Progenitor cell of endocrine pancreas (in vitro differentiated cells): ENCODE results near the gene TRIM54. TPM values are rescaled to one million over a fixed set of nuclear protein-coding genes. Genes with fewer than 3 reads are reported as not detected.

Experiments
- DNase-seq: peaks from one replicate; pipeline ENCODE4 v3.0.0; 2021; ENCODE audit warnings: low spot score; ENCODE audit not compliant: unreplicated experiment
- H3K27ac Mint-ChIP-seq: 2 replicates; pipeline ENCODE4 v1.8.0; 2021; ENCODE audit warnings: mild to moderate bottlenecking, moderate library complexity, mixed read lengths
- H3K27me3 Mint-ChIP-seq: 2 replicates; pipeline ENCODE4 v1.8.0; 2021; ENCODE audit warnings: mixed read lengths
- H3K36me3 Mint-ChIP-seq: 2 replicates; pipeline ENCODE4 v1.8.0; 2022; ENCODE audit warnings: mixed read lengths; ENCODE audit not compliant: insufficient read depth
- H3K4me1 Mint-ChIP-seq: 2 replicates; pipeline ENCODE4 v1.8.0; 2021; ENCODE audit warnings: low read depth, mixed read lengths
- H3K4me3 Mint-ChIP-seq: 2 replicates; pipeline ENCODE4 v1.8.0; 2021; ENCODE audit warnings: low read depth, mild to moderate bottlenecking, moderate library complexity, mixed read lengths
- H3K9me3 Mint-ChIP-seq: 2 replicates; pipeline ENCODE4 v1.8.0; 2021; ENCODE audit warnings: low read depth, mixed read lengths
- CTCF ChIP-seq: fragments of 200-600 bp; sonication (generic); IDR thresholded peaks from one replicate; pipeline ENCODE4 v1.5.0; 2021; ENCODE audit warnings: antibody characterized with exemption, mild to moderate bottlenecking; ENCODE audit not compliant: unreplicated experiment
- total RNA-seq: library from RNA; stranded (reverse); gene quantifications from 2 replicates; pipeline ENCODE4 v1.2.1, GENCODE V29; 2021

The TRIM54 gene
- total RNA-seq, 1 donor from 2014 or later = not detected

DNA sequence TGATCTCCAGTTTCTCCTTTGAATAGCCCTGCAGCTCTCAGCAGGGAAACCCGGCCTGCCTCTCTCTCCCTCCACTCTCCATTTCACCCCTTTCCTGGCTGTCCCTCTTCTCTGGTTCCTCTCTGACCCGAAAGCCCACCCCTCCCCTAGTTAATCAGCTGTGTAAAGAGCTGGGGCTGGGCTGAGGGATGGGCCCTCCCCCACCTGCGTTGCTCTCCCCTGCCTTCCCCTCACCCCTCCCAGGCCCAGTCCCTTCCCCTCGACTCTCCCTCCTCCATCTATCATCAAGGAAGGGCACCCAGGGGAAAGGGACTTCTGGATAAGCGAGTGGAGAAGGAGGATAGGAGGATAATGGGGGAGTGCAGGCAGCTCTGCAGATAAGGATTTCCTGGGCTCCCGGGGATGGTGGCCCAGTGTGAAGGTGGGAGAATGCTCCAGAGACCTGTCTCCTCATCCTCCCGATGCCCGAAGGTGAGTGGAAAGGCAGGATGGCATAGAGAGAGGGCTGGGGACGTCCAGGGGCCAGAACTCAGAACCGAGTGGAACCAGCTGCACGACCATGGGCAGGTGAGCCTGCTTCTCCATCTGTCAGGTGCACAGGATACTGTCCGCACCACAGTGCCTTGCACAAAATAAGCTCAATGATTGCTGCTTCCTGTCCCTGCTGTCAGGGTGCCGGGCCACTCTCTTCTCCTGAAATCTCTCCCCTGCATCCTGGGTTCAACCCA, 31.4 kb upstream of the TRIM54 start:
- Mint-ChIP-seq H3K4me3 (no peak overlapping the region), H3K9me3 (no peaks in the 10 kb centered on the region), H3K27me3 (peaks cover 47% of the 10 kb centered on the region), H3K27ac (peak overlapping the region; percentile 52), H3K36me3 (no peaks in the 10 kb centered on the region), H3K4me1 (no peaks in the 10 kb centered on the region)
- no peak for DNase-seq
- TF ChIP-seq CTCF = no peak

DNA sequence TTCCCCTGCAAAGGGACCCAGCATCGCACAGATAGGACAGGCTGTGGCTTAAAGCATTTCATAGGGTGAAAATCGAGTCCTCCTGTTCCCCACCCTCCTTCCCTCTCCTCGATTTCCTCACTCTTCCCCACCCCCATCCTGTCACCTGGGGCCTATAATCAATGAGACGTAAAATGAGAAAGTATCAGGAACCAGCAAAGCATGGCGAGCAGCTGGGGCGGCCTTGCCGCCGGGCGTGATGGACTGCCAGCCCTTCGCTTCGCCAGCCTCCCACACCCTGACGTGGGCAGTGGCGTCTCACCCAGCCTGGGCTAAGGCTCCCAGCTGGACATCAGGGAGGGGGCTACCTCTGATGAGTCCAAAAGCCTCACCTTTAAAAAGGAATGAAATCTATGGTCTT, 30.5 kb upstream of the TRIM54 start:
- H3K27me3 Mint-ChIP-seq = peaks cover 56% of the 10 kb centered on the region
- H3K4me1 Mint-ChIP-seq = no peaks in the 10 kb centered on the region
- no peak for DNase-seq
- H3K9me3 Mint-ChIP-seq = no peaks in the 10 kb centered on the region
- TF ChIP-seq CTCF = no peak
- no peak overlapping the region for H3K27ac Mint-ChIP-seq
- H3K36me3 Mint-ChIP-seq = no peaks in the 10 kb centered on the region
- no peak overlapping the region for H3K4me3 Mint-ChIP-seq

GRCh38 chr2:27255187-27255586, 27.0 kb upstream of the TRIM54 start:
- Mint-ChIP-seq H3K36me3 (no peaks in the 10 kb centered on the region), H3K9me3 (no peaks in the 10 kb centered on the region), H3K4me3 (no peak overlapping the region), H3K27ac (no peak overlapping the region), H3K27me3 (peaks cover 67% of the 10 kb centered on the region), H3K4me1 (no peaks in the 10 kb centered on the region)
- DNase-seq = no peak
- no peak for TF ChIP-seq CTCF

GRCh38 chr2:27255660-27256059, 26.6 kb upstream of the TRIM54 start:
- Mint-ChIP-seq H3K4me1 (no peaks in the 10 kb centered on the region), H3K27me3 (peaks cover 72% of the 10 kb centered on the region), H3K36me3 (no peaks in the 10 kb centered on the region), H3K4me3 (no peak overlapping the region), H3K27ac (no peak overlapping the region), H3K9me3 (no peaks in the 10 kb centered on the region)
- DNase-seq = no peak
- TF ChIP-seq CTCF = no peak

DNA sequence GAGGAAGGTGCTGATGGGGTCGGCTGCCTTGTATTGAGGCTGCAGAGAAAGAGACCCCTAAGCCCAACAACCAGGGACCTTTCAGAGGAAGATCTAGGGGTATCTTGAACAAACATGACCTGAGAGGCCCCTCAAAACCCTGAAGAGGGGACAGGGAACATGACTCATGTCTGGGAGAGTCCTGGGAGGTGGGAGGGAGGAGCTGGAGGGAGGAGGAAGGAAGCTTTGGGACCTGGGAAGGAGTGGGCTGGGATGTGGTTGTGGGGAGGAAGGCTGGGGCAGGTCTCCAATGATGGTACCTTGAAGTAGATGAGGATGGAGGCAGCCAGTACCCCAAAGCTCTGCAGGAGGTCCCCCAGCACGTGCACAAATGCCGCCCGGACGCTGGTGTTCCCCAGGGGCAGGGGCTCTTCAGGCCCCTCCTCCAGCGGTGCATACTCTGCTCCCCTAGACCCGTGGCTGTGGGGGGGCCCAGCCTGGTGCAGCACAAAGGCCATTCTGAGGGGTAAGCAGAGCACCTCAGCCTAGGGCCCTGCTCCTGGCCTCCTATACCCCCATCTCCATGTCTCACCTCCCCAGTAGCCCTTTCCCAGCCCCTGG, 25.3 kb upstream of the TRIM54 start:
- TF ChIP-seq CTCF = no peak
- Mint-ChIP-seq H3K4me3 (no peak overlapping the region), H3K4me1 (peaks cover 3% of the 10 kb centered on the region), H3K27me3 (peaks cover 71% of the 10 kb centered on the region), H3K27ac (no peak overlapping the region), H3K36me3 (no peaks in the 10 kb centered on the region), H3K9me3 (no peaks in the 10 kb centered on the region)
- no peak for DNase-seq
